Lung microvascular endothelial cell (primary cell): ENCODE data around the gene APCDD1. TPM values are rescaled to one million over a fixed set of nuclear protein-coding genes. Genes with fewer than 3 reads are reported as not detected.

ENCODE experiments used
- DNase-seq, 2 donors: peaks; one replicate each; pipeline versions ENCODE4 v3.0.0 to v3.0.0-alpha.2; 2010; ENCODE audit warnings: low read depth in 2 of 2
- total RNA-seq: library from RNA; depleted of rRNA; stranded (reverse); fragments of >200 nt; gene quantifications from 2 replicates; pipeline ENCODE4 v1.2.1, GENCODE V29; 2014

Gene APCDD1
- total RNA-seq, result not detected in 2 replicates

DNA sequence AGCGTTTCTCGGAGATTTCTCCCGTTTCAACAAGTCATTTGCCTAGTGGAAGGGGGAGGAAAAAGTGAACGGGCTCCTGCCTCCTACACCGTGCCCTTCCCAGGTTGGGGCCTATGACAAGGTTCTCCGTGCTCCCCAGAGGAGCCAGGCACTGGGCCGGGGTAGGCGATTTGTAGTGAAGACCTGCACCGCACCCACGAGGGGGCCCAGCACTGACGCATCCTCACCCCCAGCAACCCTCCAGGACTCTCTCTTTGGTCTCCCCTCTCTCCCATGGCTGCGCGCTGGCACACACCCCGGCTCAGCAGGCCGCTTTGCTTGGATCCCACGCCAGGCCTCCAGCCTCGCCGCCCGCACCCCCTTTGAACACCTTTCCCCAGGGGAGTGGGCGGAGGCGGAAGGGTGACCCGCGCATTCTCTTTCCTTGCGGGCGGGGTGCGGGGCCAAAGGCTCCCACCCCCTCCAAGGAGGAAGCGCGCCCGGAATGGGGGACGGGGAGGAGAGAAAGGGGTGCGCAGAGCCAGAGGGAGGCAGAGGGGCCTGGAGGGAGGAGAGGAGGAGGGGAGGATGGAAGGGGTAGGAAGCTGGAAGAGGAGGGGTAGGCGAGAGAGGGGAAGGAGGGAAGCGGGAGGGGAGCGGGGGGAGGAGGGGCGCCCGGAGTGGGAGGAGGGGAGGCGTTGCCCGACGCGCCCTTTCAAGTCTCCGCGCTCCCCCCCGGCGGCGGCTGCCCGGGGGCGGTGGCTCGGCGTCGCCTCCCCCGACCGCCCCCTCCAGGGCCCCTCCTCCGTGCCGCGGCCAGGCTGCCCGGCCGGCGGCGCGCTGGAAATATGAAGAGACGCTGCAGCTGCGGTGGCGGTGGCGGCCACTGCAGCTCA is at the start of gene APCDD1:
Gene APCDD1, plus strand, starts transcription at position 830 of the 875 bp plus-strand sequence. CDS start 347 bp downstream, outside the sequence.
- peak in 1 of 2 donors; percentile 25 for DNase-seq

DNA sequence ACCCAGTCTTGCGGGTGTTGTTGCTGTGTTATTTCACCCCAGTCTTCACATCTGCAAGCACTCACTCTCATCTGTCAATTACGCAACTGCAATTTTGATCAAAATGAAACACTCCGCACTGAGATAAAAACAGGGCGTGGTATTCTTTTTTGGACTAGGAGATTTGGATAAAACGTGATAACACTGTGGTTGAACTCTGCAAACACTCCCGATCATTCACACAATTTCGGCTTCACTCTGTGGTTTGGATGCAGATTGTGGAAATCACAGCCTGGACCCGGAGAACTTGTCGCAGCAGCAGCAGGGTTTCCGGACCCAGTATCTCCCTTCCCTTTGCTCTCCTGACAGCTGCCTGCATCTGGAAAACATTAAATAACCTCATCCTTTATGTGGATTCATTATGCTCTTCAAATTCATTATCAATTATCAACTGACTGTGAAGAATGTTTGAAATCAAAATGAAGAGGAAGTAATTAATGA is 49.4 kb upstream of the APCDD1 start:
- no peak for DNase-seq

DNA sequence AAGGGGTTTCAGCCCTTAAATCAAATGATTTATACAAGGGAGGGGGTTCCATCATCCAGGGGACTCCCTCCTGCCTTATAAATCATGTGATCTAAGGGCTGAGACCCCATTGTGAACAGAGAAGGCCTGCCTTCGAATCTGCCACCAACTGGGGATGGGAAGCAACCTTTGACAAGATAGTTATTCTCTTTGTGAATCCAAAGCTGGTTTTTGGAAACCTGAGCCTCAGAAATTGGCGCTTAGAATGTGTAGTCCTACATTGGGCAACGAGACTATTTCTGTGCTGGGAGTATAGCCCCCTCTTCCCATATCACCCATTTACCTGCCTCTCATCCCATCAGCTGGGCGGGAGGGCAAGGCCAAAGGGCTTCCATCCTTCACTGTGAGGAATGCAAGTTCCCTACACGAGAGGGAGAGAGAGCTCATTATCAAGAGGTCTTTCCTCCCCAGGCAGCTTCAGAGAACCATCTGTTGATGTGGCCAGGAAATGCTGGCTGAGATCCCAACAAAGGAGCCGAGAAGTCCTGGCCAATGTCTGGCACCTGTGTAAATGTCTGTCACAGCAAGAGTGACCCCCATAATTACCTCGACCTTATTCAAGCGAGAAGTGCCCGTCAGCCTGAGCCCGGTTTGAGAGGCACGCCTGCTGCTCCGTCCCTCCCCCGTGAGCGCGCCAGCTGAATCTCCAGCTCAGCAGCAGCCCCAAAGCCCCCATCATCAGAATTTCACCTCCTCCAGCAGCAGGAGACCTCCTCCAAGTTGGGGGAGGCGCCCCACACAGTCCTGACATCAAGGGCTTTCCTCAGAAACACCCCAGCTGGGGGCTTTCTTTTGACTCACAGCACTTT is 48.4 kb upstream of the APCDD1 start:
- no peak for DNase-seq

DNA sequence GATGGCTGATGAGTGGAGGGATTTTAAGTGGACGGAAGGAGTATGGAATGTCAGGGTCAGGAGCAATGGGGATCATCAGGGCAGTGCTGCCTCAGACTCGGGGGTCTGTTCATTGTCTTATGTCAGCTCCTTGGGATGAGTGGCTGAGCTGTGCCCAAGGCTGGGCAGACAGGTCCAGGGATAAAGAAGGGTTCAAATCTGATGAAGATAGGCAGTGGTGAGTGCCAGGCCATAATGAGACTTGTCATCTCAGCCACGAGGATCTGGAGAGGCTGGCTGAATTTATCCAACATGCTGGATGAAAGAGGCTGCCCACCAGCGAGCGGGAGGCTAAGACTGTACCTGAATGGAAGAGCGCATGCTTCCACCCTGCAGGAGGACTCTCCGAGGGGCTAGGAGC is 46.3 kb upstream of the APCDD1 start:
- no peak for DNase-seq

DNA sequence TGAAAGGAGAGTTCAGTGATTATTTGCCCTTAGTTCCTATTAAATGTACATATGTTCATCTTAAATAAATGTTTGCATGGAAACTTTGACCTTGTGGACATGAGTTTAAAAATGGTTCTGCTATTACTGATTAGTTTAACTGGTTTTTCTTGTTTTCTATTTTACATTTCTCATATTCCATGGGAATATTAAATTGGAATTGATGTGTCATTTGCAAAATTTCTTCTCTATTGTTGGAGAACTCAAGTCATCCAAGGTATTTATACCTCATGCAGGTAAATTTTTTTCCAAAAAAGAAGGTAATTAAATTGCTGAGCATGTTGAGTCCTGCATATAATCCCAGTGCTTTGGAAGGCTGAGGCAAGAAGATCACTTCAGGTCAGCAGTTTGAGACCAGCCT is 45.4 kb upstream of the APCDD1 start:
- no peak for DNase-seq

- no peak for DNase-seq
Observed at GRCh38 chr18:10410472-10411308, 43.7 kb upstream of the APCDD1 start.

DNA sequence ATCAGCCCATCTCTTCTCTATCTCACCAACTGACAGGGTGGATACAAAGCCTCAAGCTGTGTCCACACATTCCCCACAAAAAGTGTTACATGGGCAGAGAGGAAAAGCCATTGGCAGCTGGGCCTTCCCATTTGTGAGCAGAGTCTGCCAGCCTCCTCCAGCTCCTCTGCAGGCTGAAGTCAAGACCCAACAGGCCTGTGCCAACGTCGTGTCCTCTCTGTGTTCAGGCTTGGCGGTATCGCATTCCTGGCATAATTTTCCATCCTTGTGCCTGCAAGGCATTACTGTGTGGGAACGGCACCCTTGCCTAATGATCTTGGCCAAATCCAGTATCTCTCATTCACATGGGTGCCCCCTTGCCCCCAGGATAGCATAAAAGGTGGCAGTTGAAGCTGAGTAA is 41.5 kb upstream of the APCDD1 start:
- DNase-seq, result no peak

- no peak for DNase-seq
Observed at GRCh38 chr18:10413722-10414121, 40.7 kb upstream of the APCDD1 start.

DNA sequence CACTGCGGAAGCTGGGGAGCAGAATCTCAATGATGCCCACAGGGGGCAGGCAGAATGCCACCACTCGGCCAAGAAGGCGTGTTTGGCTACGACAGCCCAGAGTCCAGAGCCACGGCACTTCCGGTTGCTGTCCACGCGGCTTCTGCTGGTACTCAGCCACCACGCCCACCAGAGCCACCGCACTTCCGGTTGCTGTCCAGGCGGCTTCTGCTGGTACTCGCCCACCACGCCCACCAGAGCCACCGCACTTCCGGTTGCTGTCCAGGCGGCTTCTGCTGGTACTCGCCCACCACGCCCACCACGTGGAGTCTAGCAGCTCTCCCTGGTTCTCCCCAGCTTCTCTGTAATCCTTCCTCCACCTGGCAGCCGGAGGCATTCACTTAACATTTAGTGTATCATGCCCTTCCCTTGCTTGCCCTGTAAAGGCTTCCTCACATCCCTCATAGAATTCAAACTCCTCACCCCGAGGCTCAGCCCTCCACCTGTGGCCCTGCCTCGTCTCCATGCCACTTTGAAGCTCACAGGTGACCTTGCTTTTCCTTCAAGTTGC is 40.1 kb upstream of the APCDD1 start:
- DNase-seq, result no peak

DNA sequence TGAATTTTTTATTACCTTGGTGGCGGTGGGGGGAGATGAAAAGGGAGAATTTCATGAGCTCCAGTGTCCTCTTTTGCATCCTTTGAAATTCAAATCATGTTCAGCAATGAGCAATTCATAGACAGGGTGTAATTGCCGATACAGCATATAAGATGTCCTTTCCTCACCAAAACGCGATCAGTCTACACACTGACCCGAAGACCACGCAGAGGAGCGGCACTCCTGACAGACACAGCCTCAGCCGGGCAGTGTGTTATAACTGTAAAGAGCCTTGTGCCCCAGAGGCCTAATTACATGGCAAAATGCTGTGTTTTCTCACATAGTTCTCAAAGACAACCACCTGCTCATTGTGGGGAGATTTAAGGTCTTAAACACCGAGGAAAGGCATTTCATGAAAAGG is 38.4 kb upstream of the APCDD1 start:
- DNase-seq, result no peak

GRCh38 chr18:10417191-10417590 is 37.2 kb upstream of the APCDD1 start:
- DNase-seq, result no peak

- DNase-seq, result no peak
Observed at GRCh38 chr18:10417664-10418063, 36.8 kb upstream of the APCDD1 start.

DNA sequence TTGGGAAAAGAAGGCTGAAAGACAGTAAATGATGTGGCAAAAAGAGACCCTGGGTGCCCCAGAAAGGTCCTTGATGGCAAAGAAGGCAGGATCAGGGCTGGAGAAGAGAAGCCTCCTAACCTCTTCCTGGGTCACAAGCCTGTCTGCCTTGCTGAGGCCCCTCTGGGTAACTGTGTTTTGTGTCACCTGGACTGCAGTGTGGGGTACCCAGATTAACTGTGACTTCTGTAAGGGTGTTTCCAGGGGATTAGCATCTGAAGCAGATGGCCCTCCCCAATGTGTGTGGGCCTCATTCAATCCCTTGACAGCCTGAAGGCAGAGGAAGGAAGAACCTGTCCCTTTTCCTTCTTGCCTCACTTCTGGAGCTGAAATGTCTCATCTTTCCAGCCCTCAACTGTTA is 35.6 kb upstream of the APCDD1 start:
- DNase-seq, result no peak

GRCh38 chr18:10419420-10420103 is 34.9 kb upstream of the APCDD1 start:
- no peak for DNase-seq

DNA sequence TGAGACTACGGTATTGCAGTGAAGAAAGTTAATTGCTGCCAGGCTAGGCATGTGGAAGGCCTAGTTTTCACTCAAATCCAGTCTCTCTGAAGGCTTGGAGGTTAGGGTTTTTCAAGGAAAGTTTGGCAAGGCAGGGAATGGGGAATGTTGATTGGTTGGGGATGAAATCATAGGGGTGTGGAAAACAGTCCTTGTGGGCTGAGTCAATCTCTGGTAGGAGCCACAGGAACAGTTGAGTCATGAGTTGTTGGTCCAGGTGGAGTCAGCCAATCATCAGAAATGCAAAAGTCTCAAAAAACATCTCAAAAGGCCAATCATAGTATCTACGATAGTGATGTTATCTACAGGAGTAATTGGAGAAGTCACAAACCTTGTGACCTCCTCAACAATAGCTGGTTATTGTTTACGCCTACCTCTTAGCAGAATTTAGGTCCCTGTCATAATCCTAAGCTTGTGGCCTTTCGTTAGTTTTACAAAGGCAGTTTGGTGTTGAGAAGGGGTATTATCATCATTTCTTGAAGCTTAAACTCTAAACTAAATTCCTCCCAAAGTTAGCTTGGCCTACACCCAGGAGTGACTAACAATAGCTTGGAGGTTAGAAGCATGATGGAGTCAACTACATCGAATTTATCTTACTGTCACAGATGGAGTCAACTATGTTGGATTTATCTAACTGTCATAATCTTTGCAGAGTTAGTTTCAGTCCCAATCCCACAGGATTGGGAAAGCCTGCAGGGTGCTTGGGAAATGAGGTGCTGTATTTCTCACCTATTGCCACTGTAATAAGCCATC is 33.7 kb upstream of the APCDD1 start:
- no peak for DNase-seq

- DNase-seq, result no peak
Observed at GRCh38 chr18:10421859-10422258, 32.6 kb upstream of the APCDD1 start.

- DNase-seq, result no peak
Observed at GRCh38 chr18:10422731-10423130, 31.7 kb upstream of the APCDD1 start.

- no peak for DNase-seq
Observed at GRCh38 chr18:10424585-10425307, 29.7 kb upstream of the APCDD1 start.

DNA sequence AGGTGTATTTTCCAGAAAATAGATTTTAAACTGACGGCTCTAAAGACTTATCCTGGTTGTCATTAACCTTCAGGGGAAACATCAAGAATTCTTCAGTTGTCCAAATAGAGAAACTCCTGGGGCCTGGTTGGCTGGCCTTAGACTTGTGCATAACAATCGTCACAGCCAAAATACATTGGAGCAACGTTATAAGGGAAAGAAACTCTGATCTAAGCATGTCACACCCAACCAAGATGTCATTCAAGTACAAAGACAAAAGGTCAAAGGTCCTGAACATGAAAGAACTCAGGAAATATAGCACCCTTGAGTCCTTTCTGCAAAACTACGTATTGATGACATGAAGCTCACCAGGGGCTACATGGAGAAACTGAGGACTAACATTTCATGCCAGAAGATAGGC is 23.8 kb upstream of the APCDD1 start:
- DNase-seq, result no peak
